Measurements from ENCODE around the gene GSDMA.
"Not testable (repeated sequence)": the region's sequence is repeated elsewhere in the genome, so short reads cannot be mapped to it uniquely, and the experiment has no call there.

Gene GSDMA

GRCh38 chr17:39999067-39999466 is 36.3 kb downstream of the GSDMA start:
- no peak for DNase-seq

GRCh38 chr17:40000161-40000560 is 37.4 kb downstream of the GSDMA start:
- DNase-seq = no peak

- DNase-seq = not testable (repeated sequence)
Measured at GRCh38 chr17:40001335-40001734, 38.5 kb downstream of the GSDMA start.

GRCh38 chr17:40004072-40004471 is 41.3 kb downstream of the GSDMA start:
- DNase-seq = no peak

GRCh38 chr17:40004712-40005111 is 41.9 kb downstream of the GSDMA start:
- no peak for DNase-seq

GRCh38 chr17:40005520-40005919 is 42.7 kb downstream of the GSDMA start:
- no peak for DNase-seq

- DNase-seq = not testable (repeated sequence)
Measured at GRCh38 chr17:40010946-40011500, 48.2 kb downstream of the GSDMA start.

- DNase-seq = not testable (repeated sequence)
Measured at GRCh38 chr17:40012017-40012647, 49.3 kb downstream of the GSDMA start.

- DNase-seq = no peak
Measured at GRCh38 chr17:40014375-40014980, 51.7 kb downstream of the GSDMA start.

- no peak for DNase-seq
Measured at GRCh38 chr17:40015005-40015997, 52.5 kb downstream of the GSDMA start, which contains the start of gene CSF3. Gene CSF3 (plus strand): TSS chr17:40015440. CDS start chr17:40015475, 35 bp downstream.

GRCh38 chr17:40015998-40016985 is 53.5 kb downstream of the GSDMA start:
- no peak for DNase-seq

GRCh38 chr17:40017422-40018080 is 54.7 kb downstream of the GSDMA start:
- DNase-seq = no peak

GRCh38 chr17:40018211-40019121 is 55.7 kb downstream of the GSDMA start:
- DNase-seq = no peak

GRCh38 chr17:40019140-40019991 is 56.6 kb downstream of the GSDMA start:
- DNase-seq = no peak

GRCh38 chr17:40020146-40020545 is 57.3 kb downstream of the GSDMA start:
- DNase-seq = no peak

- DNase-seq = no peak
Measured at GRCh38 chr17:40021451-40021971, 58.7 kb downstream of the GSDMA start.

- no peak for DNase-seq
Measured at GRCh38 chr17:40022497-40022896, 59.7 kb downstream of the GSDMA start.

- no peak for DNase-seq
Measured at GRCh38 chr17:40022961-40023541, 60.2 kb downstream of the GSDMA start.
